GM21390 (cell line): Measurements from ENCODE around the gene MRPL2.

ENCODE experiments used
- ATAC-seq: cut with Tn5 transposase; IDR thresholded peaks from one replicate; pipeline ENCODE4 v1.9.1; 2021; ENCODE audit not compliant: unreplicated experiment

Gene MRPL2

DNA sequence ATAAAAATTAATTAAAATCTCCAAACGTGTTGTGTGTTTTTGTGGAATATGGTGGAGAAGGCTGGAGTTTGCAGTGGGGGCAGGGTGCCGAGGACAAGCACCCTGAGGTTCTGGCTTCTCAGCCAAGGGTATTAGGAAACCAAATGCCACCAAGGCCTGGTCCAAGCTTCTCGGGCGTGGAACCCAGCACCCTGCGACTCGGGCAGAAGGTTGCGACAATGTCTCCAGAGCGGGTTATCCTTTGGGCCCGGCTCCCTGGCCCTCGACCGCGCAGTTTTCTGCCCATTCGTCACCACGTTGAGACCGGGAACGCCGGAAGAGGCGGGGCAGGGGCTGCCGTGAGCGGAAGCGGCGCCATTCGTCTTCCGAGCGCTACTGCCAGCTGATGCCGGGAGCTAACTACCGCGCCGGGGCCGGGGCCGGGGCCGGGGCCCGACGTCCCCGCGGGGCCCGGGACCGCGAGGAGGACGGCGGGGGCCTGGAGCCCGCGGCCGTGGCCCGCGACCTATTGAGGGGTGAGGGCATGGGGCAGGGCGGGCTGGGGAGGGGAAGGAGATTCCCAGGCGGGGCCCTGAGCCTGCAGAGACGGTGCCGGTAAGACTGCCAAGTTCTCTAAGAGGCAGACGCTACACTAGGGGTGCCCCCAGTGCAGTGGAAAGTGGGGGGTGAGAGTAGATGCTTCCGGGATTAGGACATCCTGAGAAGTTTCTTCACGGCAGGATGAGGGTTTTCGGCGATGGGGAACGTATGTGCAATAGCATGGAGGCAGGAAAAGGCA lies 37.8 kb downstream of the MRPL2 start, which contains the start of gene RRP36:
TSS of gene RRP36 (plus strand) at position 354 of the 778 bp plus-strand sequence. CDS start at position 386, 32 bp downstream.
- peak; percentile 82 for ATAC-seq

GRCh38 chr6:43020847-43021246 lies 38.4 kb downstream of the MRPL2 start:
- ATAC-seq = no peak

DNA sequence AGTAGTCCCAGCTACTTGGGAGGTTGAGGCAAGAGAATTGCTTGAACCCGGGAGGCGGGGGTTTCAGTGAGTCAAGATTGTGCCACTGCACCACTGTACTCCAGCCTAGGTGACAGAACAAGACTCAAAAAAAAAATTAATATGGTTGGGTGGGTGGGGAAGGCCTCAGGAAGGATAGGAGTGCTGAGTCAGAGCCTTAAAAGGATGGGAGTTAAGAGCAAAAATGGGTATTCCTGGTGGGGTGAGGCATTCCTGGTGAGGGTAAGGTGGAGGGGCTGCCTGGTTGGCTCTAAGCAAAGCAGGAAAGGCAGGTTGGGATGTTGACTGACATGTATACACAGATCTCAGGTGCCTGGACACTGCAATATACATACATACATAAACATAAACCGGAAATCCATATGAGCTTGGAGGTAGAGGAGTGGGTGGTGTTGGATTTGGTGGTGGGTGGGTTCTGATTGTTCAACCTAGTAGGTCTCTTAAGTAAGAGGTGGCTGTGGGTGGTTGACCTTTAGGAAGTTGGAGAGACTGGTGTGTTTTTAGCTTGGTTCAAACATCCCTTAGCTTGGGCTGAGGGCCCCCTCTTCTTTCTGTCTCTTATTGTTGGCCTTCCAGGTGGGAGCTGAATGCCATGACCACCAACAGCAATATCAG lies 39.1 kb downstream of the MRPL2 start:
- no peak for ATAC-seq

DNA sequence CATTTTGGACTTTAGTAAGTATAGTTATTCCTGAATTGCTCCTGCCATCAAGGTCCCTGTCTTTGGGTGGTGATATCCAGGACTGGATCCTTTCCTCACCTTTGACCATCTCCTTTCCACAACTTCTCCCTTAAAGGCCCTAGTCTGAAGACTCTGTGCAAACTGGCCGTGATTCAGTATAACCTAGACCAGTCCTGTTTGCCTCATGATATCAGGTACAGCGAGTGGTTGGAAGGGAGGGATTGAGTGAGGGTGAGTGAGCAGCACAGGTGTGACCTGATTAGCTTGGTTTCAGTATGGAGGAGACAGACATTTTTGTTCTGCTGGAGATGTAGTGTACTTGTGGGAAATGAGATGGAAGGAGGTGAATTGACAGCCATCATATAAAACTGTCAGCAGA lies 40.1 kb downstream of the MRPL2 start:
- no peak for ATAC-seq

GRCh38 chr6:43016943-43017334 lies 42.3 kb downstream of the MRPL2 start:
- no peak for ATAC-seq

DNA sequence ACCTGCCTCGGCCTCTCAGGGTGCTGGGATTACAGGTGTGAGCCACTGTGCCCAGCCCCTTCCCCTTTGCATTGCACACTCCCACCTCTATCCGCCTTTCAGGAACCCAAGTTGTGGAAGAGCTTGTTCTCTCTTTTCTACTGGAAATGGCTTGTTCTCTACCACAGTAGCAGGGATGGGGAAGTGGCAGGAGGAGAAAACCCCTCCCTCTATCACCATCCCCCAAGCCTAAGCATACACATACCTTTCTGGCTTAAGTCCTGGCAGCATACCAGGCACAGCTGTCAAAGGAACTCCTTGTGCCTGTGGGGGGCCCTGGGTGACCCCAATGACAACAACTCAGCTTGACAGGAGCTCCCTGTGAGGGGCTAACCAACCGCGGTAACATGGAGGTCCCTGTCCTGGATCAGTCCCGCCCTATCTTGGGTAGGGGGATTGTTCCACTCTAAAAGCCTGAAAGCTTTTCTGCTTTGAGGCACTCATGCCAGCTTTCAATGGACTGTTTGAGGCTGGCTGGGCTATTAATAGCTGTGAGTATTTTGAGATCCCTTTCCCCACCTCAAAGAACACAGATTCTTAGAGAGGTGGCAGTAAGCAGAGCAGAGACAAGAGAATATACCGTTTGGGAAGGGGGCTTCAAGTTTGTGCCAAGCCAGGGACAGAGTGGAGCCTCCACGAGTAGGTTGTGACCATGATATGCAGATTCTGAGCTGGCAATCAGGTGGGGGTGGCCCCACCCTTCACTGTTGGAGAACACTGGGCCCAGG lies 42.9 kb downstream of the MRPL2 start:
- ATAC-seq = no peak

DNA sequence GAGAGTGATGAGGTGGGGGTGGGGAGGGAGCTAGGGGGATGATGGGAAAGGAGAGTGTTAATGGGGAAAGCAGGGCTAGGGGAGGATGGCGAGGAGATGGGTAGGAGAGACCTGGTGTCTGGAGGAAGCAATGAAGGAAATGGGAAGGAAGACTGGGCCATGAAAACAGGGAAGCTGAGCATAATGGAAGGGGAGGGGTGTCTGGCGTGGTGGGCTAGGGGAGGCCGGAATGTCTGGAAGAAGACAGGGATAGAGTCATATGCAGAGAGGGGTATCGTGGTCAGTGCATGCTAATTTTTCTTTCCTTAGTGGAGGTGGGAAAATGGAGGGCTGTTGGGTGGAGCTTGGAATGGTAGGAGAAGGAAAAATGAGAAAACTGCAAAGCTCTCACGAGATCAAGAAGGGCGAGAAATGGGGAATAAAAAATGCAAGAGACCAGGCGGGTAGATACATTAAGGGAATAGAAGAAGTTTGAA lies 44.8 kb downstream of the MRPL2 start:
- ATAC-seq = no peak

- peak; percentile 84 for ATAC-seq
Observed at GRCh38 chr6:43013843-43014433, 45.3 kb downstream of the MRPL2 start, which contains the start of the genes KLHDC3 and MEA1. TSS of gene KLHDC3 (plus strand) at chr6:43014249. CDS start at chr6:43017193, 2,944 bp downstream. TSS of gene MEA1 (minus strand) at chr6:43013946. CDS start at chr6:43013813, 133 bp downstream.

GRCh38 chr6:43013097-43013842 lies 46.0 kb downstream of the MRPL2 start:
- ATAC-seq = peak; percentile 6

DNA sequence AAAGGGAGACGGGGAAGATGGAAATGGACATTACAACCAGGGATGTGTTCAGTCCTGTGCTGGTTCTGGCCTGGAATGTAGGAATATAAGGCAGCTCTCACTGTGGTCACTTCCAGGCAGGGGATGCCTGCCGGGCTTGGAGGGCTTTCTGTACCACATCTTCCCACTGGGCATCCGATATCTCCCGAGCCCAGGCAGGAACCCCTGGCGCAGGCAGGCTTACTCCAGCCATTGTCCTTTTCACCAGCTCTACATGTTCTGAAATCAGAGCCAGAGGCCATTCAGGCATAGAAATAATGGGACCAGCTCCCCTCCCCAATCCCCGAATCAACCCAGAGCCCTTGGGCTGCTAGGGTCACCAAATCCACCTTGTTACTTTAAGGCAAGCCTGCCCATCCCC lies 46.9 kb downstream of the MRPL2 start:
- no peak for ATAC-seq

- ATAC-seq = no peak
Observed at GRCh38 chr6:43011207-43011606, 48.0 kb downstream of the MRPL2 start.

- ATAC-seq = no peak
Observed at GRCh38 chr6:43009124-43009523, 50.1 kb downstream of the MRPL2 start.

DNA sequence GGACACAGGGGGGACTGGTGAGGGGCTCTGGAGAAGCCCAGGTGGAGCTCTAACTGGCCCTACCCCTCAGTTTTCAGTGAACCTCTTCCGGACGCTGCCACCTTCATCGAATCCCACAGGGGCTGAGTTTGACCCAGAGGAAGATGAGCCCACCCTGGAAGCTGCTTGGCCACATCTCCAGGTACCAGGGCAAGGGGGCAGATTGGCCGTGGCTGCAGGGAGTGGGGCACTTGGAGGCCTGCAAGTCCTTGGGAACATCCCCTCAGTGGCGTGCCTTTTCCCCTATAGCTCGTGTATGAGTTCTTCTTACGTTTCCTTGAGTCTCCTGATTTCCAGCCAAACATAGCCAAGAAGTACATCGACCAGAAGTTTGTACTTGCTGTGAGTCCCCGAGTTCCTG lies 52.1 kb downstream of the MRPL2 start:
- no peak for ATAC-seq

GRCh38 chr6:43006251-43006650 lies 53.0 kb downstream of the MRPL2 start:
- no peak for ATAC-seq

DNA sequence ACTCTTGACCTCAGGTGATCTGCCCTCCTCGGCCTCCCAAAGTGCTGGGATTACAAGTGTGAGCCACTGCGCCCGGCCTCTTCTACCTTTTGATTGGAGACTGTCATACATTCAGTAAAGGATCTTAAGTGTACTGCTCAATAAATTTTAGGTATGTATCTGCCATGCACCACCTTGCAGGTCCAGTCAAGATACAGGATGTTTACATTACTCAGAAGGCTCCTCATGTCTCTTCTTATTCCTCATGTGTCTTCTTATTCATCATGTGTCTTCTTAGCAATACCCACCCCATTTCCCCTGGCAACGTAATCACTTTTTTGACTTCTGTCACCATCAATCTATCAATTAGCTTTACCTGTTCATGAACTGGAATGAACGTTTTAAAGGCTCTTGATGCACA lies 53.4 kb downstream of the MRPL2 start:
- ATAC-seq = no peak
